Measurements from ENCODE around the gene CPXM1.

Gene CPXM1

DNA sequence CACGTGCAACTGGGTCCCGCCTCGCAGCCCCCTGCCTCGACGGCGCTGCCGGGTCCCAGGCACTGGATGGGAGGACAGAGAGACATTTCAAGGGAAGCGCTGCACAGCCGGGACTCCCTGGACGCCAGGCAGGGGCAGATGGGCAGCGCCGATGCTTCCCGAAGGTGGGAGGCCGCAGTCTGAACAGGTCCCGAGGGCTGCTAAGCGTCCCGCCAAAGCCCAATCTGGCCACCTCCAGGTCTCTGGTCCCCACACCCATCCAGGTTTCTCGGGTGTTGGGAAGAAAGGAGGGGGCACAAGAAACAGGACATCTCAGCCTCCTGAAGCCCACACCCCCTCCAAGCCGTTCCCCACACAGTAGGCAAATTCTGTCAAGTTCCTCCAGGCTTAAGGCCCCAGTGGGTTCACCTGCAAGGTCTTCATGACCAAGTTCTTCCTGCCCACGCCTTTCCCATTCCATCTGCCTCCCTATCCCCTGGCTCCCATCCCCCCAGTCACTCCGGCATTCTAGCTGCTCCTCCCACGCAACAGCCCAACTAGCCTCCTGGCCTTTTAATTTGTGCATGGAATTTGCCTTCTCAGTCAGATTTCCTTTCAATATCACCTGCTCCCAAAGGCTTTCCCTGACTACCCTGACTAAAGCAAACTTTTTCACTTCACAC lies 5.4 kb upstream of the CPXM1 start:
- TF ChIP-seq, protein P1, sequence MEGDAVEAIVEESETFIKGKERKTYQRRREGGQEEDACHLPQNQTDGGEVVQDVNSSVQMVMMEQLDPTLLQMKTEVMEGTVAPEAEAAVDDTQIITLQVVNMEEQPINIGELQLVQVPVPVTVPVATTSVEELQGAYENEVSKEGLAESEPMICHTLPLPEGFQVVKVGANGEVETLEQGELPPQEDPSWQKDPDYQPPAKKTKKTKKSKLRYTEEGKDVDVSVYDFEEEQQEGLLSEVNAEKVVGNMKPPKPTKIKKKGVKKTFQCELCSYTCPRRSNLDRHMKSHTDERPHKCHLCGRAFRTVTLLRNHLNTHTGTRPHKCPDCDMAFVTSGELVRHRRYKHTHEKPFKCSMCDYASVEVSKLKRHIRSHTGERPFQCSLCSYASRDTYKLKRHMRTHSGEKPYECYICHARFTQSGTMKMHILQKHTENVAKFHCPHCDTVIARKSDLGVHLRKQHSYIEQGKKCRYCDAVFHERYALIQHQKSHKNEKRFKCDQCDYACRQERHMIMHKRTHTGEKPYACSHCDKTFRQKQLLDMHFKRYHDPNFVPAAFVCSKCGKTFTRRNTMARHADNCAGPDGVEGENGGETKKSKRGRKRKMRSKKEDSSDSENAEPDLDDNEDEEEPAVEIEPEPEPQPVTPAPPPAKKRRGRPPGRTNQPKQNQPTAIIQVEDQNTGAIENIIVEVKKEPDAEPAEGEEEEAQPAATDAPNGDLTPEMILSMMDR (IDR thresholded peaks at IDR 0.05; ENCODE audit: insufficient read depth, low read length, missing control alignments): no peak
- CTCF ChIA-PET: interaction anchor here (1.0 kb wide), 1 partner anchor 46 kb away, joined by 3 read pairs; no protein-coding TSS in a partner anchor
- DNase-seq (ENCODE audit: low read depth, low spot score): no peak
- POLR2A ChIA-PET: no interaction called here
- no peak overlapping the region for H3K4me3 ChIP-seq (ENCODE audit: low read depth, low read length)

DNA sequence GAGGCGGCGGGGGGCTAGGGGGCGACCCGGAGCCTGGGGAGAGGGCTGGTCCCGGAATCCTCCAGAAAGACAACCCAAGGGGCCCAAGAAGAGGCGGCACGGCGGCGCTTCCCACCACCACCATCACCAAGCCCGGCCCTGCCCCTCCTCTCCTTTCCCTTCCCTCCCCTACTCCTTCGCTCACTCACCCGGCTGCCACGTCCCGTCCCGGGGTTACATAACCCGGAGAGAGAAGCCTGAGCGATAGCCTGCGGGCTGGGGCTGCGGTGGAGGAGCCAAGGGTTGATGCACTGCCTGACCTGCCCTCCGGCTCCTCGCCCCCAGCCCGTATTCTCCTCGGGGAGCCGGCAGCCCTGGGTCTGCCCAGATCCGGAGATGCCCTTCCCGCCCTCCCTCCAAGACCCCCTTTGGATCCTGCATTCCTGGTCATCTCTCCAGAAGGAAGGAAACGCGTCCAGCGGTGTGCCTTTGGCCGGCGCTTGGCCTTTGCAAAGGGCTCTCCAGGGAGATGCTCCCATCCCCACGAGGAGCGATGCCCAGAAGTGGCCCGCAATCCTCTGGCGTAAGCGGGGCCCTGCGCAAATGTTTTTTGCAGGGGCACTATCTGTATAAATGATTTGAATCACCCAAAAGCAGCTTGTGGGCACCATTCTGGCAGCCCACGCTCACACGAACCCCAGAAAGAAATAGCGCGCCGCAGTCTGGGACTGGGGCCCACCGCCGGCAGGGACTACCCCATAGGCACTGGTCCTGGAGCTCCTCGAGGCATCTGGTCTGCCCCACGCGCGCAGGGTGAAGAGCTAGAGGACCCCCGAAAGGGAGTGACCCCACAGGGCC lies 4.6 kb upstream of the CPXM1 start:
- TF ChIP-seq, protein P1 (IDR thresholded peaks at IDR 0.05; ENCODE audit: insufficient read depth, low read length, missing control alignments): no peak
- no peak for DNase-seq (ENCODE audit: low read depth, low spot score)
- ChIA-PET POLR2A (no interaction called here), CTCF (interaction anchor here (1.0 kb wide), 1 partner anchor 47 kb away, joined by 3 read pairs; no protein-coding TSS in a partner anchor)
- H3K4me3 ChIP-seq (ENCODE audit: low read depth, low read length): peak overlapping the region; percentile 3; the same call in 1 of the 2 replicates

DNA sequence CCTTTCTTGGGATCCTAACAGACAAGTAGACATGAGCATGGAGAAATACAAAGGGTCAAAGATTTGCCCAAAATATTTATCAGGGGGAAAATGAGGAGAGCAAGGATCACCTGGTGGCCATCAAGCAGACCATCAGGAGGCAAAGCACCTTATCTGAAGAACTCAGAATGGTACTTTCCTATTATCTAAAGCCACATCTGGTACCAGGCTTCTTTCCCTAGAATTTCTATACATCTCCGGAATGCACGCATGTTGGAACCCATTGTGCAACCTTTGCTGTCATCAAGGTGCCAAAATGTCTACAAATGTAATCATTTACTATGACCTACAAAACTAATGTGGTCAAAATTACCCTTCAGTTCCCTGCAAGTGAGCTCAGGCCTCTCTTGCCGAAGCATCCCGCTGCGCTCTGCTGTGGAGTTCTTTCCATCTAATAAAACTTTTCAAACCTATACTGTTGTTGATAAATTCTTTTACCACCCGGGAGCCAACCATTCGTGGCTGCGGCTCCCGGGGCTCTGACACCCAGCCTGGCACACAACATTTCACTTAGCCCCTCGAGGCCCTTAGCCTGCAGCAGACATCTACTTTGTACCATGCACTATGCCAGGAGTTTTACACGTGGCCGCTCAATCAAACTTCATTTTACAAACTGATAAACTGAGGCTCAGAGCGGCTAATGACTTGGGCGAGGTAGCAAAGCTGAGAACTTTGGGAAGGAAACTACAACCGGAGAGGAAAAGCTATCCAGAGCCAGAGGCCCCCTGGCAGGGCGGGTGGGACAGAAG lies 3.8 kb upstream of the CPXM1 start:
- ChIA-PET POLR2A (no interaction called here), CTCF (no interaction called here)
- H3K4me3 ChIP-seq (ENCODE audit: low read depth, low read length): no peak overlapping the region
- DNase-seq (ENCODE audit: low read depth, low spot score): no peak
- TF ChIP-seq, protein P1 (IDR thresholded peaks at IDR 0.05; ENCODE audit: insufficient read depth, low read length, missing control alignments): no peak

GRCh38 chr20:2801286-2801728 lies 880 bp upstream of the CPXM1 start:
- POLR2A ChIA-PET: no interaction called here
- TF ChIP-seq, protein P1 (IDR thresholded peaks at IDR 0.05; ENCODE audit: insufficient read depth, low read length, missing control alignments): no peak
- DNase-seq (ENCODE audit: low read depth, low spot score): no peak
- CTCF ChIA-PET: no interaction called here
- H3K4me3 ChIP-seq (ENCODE audit: low read depth, low read length): peak overlapping the region; percentile 10

GRCh38 chr20:2799688-2800520 lies 523 bp downstream of the CPXM1 start:
- CTCF ChIA-PET: interaction anchor here (0.9 kb wide), 1 partner anchor 47 kb away, joined by 3 read pairs; no protein-coding TSS in a partner anchor
- TF ChIP-seq, protein P1 (IDR thresholded peaks at IDR 0.05; ENCODE audit: insufficient read depth, low read length, missing control alignments): no peak
- POLR2A ChIA-PET: interaction anchor here (0.7 kb wide), 1 partner anchor 14 kb away, joined by 3 read pairs; no protein-coding TSS in a partner anchor
- no peak for DNase-seq (ENCODE audit: low read depth, low spot score)
- peak overlapping the region; percentile 60 for H3K4me3 ChIP-seq (ENCODE audit: low read depth, low read length)
